A549 (cell line): ENCODE results near the gene ARGFX.

ENCODE experiments used
- E2F6 ChIP-seq: IDR thresholded peaks from 2 replicates; pipeline ENCODE4 v1.6.1; 2012; ENCODE audit warnings: low read depth, borderline replicate concordance
- POLR2A ChIP-seq: IDR thresholded peaks from 2 replicates; pipeline ENCODE4 v1.6.1; 2012; ENCODE audit warnings: mild to moderate bottlenecking, low read length
- RAD21 ChIP-seq, 2 experiments: fragments of >200 bp in 1 of 2; sonication (Bioruptor Twin) in 1 of 2; formaldehyde crosslinking in 1 of 2; IDR thresholded peaks in 1 of 2; conservative IDR thresholded peaks in 1 of 2; 2 replicates in 1 of 2; 3 replicates in 1 of 2; pipeline ENCODE4 v1.6.1; 2012 to 2018; ENCODE audit warnings: inconsistent platforms in 1 of 2
- RCOR1 ChIP-seq: fragments of 150-350 bp; IDR thresholded peaks from 2 replicates; pipeline ENCODE4 v1.6.1; 2014; ENCODE audit warnings: antibody characterized with exemption, low read length, low read depth
- RFX5 ChIP-seq: fragments of 450-650 bp; IDR thresholded peaks from 2 replicates; pipeline ENCODE4 v1.7.1; 2014; ENCODE audit warnings: antibody characterized with exemption, mild to moderate bottlenecking, moderate library complexity
- TP53 ChIP-seq: fragments of 250-450 bp; sonication (Bioruptor Pico); IDR thresholded peaks from 2 replicates; pipeline ENCODE4 v1.5.0; 2021; ENCODE audit warnings: mild to moderate bottlenecking, moderate library complexity

GRCh38 chr3:121604759-121605158 lies 37.0 kb downstream of the ARGFX start:
- TF ChIP-seq TP53, result no peak
- TF ChIP-seq RAD21 (conservative IDR thresholded peaks at IDR 0.05 in 1 of 2, IDR thresholded peaks at IDR 0.05 in 1 of 2), result no peak
- no peak for TF ChIP-seq POLR2A
- TF ChIP-seq E2F6, result no peak
- no peak for TF ChIP-seq RCOR1
- TF ChIP-seq RFX5, result no peak
